Keratinocyte (primary cell): ENCODE data around the gene TNPO3.

Experiments used
- CTCF ChIP-seq, 3 experiments: IDR thresholded peaks in 1 of 3; conservative IDR thresholded peaks in 1 of 3; optimal IDR thresholded peaks in 1 of 3; 2 replicates in 2 of 3; 3 replicates in 1 of 3; pipeline versions ENCODE3 to v1.5.1; 2011; ENCODE audit warnings: low read length in 3 of 3, mild to moderate bottlenecking in 3 of 3, moderate library complexity in 2 of 3, control low read depth in 1 of 3, inconsistent platforms in 1 of 3; ENCODE audit not compliant: insufficient read depth in 2 of 3; ENCODE audit errors: extremely low read depth in 1 of 3
- EZH2 ChIP-seq: IDR thresholded peaks from one replicate; pipeline ENCODE4 v1.6.1; 2012; ENCODE audit warnings: inconsistent platforms, mild to moderate bottlenecking, low read length, moderate library complexity

- TF ChIP-seq EZH2, result peak; percentile 63
- TF ChIP-seq CTCF (optimal IDR thresholded peaks at IDR 0.05 in 1 of 3, IDR thresholded peaks at IDR 0.05 in 1 of 3, conservative IDR thresholded peaks at IDR 0.05 in 1 of 3; ENCODE audit: extremely low read depth in 1 of 3, insufficient read depth in 2 of 3, low read length in 3 of 3), result no peak
Measured at GRCh38 chr7:128909625-128910568, 145.0 kb downstream of the TNPO3 start.
